ENCODE measurements around the gene GALNT17.

GALNT17 gene

GRCh38 chr7:71752171-71752935, 620.4 kb downstream of the GALNT17 start:
- DNase-seq (ENCODE audit: low read depth): no peak

- no peak for DNase-seq (ENCODE audit: low read depth)
These were observed 621.3 kb downstream of the GALNT17 start for GRCh38 chr7:71753236-71753635.

DNA sequence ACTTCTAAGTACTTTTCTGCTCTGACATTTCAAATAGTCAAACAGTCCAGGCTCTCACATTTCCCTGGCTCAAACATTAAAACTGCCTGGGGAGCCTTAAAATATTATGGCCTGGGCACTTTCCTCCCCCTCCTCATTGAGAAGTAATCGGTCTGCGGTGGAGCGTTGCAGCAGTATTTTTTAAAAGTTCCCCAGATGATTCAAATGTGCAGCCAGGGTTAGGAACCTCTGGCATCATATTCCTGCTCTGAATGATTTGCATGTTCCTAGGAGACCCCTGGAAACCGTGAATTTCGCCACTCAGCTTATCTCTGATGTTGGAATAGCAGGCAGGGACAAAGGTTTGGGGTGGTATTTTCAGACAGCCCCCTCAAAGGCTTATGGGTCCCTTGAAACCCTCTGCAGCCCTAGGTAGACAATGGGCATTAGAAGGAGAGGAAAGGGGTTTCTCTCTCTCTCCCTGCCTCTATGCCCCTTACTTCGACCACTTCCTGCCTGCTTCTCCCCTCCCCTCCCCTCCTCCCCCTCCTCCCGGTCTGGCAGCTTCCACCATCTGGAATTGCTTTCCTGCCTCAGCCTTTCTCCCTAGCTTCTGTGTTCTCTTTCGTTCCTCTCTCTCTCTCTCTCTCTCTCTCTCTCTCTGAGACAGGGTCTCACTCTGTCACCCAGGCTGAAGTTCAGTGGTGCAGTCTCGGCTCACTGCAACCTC, 622.2 kb downstream of the GALNT17 start:
- no peak for DNase-seq (ENCODE audit: low read depth)

- DNase-seq (ENCODE audit: low read depth): no peak
These were observed 622.9 kb downstream of the GALNT17 start for GRCh38 chr7:71754828-71755227.

- no peak for DNase-seq (ENCODE audit: low read depth)
These were observed 629.4 kb downstream of the GALNT17 start for GRCh38 chr7:71761336-71761735.
